CD8-positive, alpha-beta memory T cell (primary cell): ENCODE results near the gene ARHGAP26. TPM values are rescaled to one million over a fixed set of nuclear protein-coding genes. Genes with fewer than 3 reads are reported as not detected.

ENCODE experiments used
- CTCF ChIA-PET: fragments of 350-600 bp; sonication (Branson Sonifier 250); formaldehyde crosslinking; loops from one replicate; lab custom pipeline; 2021; ENCODE audit warnings: antibody characterized with exemption; lab: Charles Lee
- POLR2A ChIA-PET: fragments of 350-600 bp; sonication (Branson Sonifier 250); formaldehyde crosslinking; loops from one replicate; lab custom pipeline; 2021; ENCODE audit warnings: antibody characterized with exemption; lab: Charles Lee
- DNase-seq, 5 donors: peaks; one replicate each; pipeline versions ENCODE4 v3.0.0 to v3.0.0-alpha.2; 2020 to 2022; ENCODE audit warnings: mixed read lengths in 1 of 5
- H3K27ac ChIP-seq: one replicate; pipeline ENCODE4 v1.7.0; 2013; ENCODE audit warnings: low read depth, mild to moderate bottlenecking, low read length, moderate library complexity
- H3K27me3 ChIP-seq: 2 replicates; pipeline ENCODE4 v1.7.0; 2013; ENCODE audit warnings: low read length, mild to moderate bottlenecking; ENCODE audit not compliant: insufficient read depth, poor library complexity, severe bottlenecking
- H3K36me3 ChIP-seq: 2 replicates; pipeline ENCODE4 v1.7.0; 2013; ENCODE audit warnings: mild to moderate bottlenecking, low read length, moderate library complexity; ENCODE audit not compliant: insufficient read depth
- H3K4me1 ChIP-seq: 2 replicates; pipeline ENCODE4 v1.7.0; 2013; ENCODE audit warnings: mild to moderate bottlenecking, low read length, moderate library complexity; ENCODE audit not compliant: insufficient read depth
- H3K4me3 ChIP-seq: 2 replicates; pipeline ENCODE4 v1.7.0; 2013; ENCODE audit warnings: mild to moderate bottlenecking, low read length
- H3K9me3 ChIP-seq: 2 replicates; pipeline ENCODE4 v1.7.0; 2013; ENCODE audit warnings: mild to moderate bottlenecking, low read length
- H3K27ac Mint-ChIP-seq, 8 donors: one replicate each; pipeline ENCODE4 v1.8.0; 2020 to 2021; ENCODE audit warnings: mixed read lengths in 8 of 8, mild to moderate bottlenecking in 6 of 8, inconsistent platforms in 3 of 8, moderate library complexity in 3 of 8
- H3K27me3 Mint-ChIP-seq, 2 donors: one replicate each; pipeline ENCODE4 v1.8.0; 2020 to 2021; ENCODE audit warnings: mixed read lengths in 2 of 2, mild to moderate bottlenecking in 1 of 2, moderate library complexity in 1 of 2
- H3K36me3 Mint-ChIP-seq, 3 donors: one replicate each; pipeline ENCODE4 v1.8.0; 2020 to 2021; ENCODE audit warnings: mixed read lengths in 3 of 3, inconsistent platforms in 1 of 3, mild to moderate bottlenecking in 1 of 3
- H3K4me1 Mint-ChIP-seq, 3 donors: one replicate each; pipeline ENCODE4 v1.8.0; 2020 to 2021; ENCODE audit warnings: mixed read lengths in 3 of 3, inconsistent platforms in 1 of 3, mild to moderate bottlenecking in 1 of 3
- H3K4me3 Mint-ChIP-seq, 7 donors: one replicate each; pipeline ENCODE4 v1.8.0; 2020 to 2021; ENCODE audit warnings: mixed read lengths in 7 of 7, mild to moderate bottlenecking in 6 of 7, moderate library complexity in 4 of 7, inconsistent platforms in 2 of 7
- H3K9me3 Mint-ChIP-seq, 5 donors: one replicate each; pipeline ENCODE4 v1.8.0; 2020 to 2022; ENCODE audit warnings: mixed read lengths in 5 of 5, mild to moderate bottlenecking in 3 of 5, moderate library complexity in 2 of 5, inconsistent platforms in 1 of 5
- polyA plus RNA-seq: library from polyadenylated mRNA; unstranded; fragments of 300-500 nt; fragmentation: Illumina TruSeq; gene quantifications from one replicate; pipeline ENCODE4 v1.2.3, GENCODE V29; 2021
- total RNA-seq, 2 experiments: library from RNA; stranded (reverse); gene quantifications; one replicate each; pipeline ENCODE4 v1.2.3, GENCODE V29; 2021

ARHGAP26 gene
- total and polyA plus RNA-seq, 3 experiments from 2014 or later, result 16.7 to 37.1 (median 19.7) TPM

DNA sequence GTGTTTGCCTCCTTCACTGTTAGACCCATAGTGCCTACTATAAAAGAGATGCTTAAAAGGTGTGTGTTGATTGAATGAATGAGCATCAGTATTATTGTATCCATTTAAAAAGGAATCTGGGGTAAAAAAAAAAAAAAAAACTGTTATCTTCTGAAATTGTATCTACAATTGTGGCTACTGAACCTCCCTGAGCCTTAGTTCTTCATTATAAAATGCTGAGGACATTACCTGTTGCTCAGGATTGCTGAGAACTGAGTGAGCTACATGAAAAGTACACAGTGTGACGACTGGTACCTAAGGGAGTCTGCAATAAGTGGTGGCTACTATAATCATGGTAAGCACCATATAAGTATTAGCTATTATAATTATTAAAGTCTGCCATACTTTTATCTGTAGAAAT is 362.6 kb downstream of the ARHGAP26 start:
- CTCF ChIA-PET, result no interaction called here
- Mint-ChIP-seq H3K36me3 (peaks cover 9 to 50% (median 11%) of the 10 kb centered on the region in 3 donors), H3K27me3 (no peaks in the 10 kb centered on the region), H3K27ac (peak overlapping the region in 1 of 8 donors; percentile 64), H3K4me1 (peaks cover 2 to 9% (median 7%) of the 10 kb centered on the region in 3 donors), H3K4me3 (no peak overlapping the region), H3K9me3 (no peaks in the 10 kb centered on the region)
- POLR2A ChIA-PET, result no interaction called here
- no peaks in the 10 kb centered on the region for H3K27me3 ChIP-seq
- no peaks in the 10 kb centered on the region for H3K4me1 ChIP-seq
- H3K36me3 ChIP-seq, result no peaks in the 10 kb centered on the region
- DNase-seq, result no peak
- no peaks in the 10 kb centered on the region for H3K9me3 ChIP-seq
- H3K27ac ChIP-seq, result no peak overlapping the region
- H3K4me3 ChIP-seq, result no peak overlapping the region

DNA sequence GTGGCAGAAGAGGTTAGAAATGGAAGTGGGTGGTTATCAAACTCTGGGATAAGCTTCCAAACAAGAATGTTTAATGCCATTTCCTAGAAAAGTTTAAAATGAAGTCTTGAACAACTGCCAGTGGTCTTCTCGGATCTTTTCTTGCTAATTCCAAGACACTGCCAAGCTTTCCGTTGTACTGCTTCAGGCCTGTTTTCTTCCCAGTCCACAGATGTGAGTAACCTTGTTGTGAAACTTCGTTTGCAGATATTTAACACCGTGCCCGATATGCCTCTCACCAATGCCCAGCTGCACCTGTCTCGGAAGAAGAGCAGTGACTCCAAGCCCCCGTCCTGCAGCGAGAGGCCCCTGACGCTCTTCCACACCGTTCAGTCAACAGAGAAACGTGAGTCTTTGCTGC is 363.5 kb downstream of the ARHGAP26 start:
- ChIA-PET CTCF (no interaction called here), POLR2A (no interaction called here)
- Histone ChIP-seq H3K36me3 (no peaks in the 10 kb centered on the region), H3K4me3 (no peak overlapping the region), H3K9me3 (no peaks in the 10 kb centered on the region), H3K27ac (no peak overlapping the region), H3K4me1 (no peaks in the 10 kb centered on the region), H3K27me3 (no peaks in the 10 kb centered on the region)
- H3K27ac Mint-ChIP-seq, result no peak overlapping the region
- no peak overlapping the region for H3K4me3 Mint-ChIP-seq
- H3K27me3 Mint-ChIP-seq, result no peaks in the 10 kb centered on the region
- no peak for DNase-seq
- H3K9me3 Mint-ChIP-seq, result no peaks in the 10 kb centered on the region
- peaks cover 2 to 8% (median 4%) of the 10 kb centered on the region in 3 donors for H3K4me1 Mint-ChIP-seq
- peaks cover 9 to 58% (median 15%) of the 10 kb centered on the region in 3 donors for H3K36me3 Mint-ChIP-seq

DNA sequence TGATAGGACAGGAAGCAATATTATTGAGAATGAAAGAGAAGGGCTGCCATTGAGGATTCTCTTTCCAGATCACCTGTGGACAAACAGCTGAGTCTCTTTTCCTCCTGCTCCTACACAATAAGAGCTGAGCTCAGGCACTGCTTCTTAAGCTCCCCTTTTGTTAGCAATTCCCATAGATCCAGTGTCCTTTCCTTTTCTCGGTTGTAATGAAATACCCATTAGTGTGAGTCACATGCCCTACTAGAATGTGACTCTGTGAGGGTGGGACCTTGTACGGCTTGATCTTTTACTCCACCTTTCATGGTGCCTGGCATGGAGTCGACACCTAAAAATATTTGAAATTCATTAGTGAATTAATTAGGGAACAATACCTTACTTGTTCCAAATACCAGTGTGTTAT is 364.1 kb downstream of the ARHGAP26 start:
- no peak for DNase-seq
- Mint-ChIP-seq H3K4me1 (peaks cover 2 to 8% (median 4%) of the 10 kb centered on the region in 3 donors), H3K4me3 (no peak overlapping the region), H3K27me3 (no peaks in the 10 kb centered on the region), H3K27ac (no peak overlapping the region), H3K36me3 (peaks cover 9 to 61% (median 15%) of the 10 kb centered on the region in 3 donors), H3K9me3 (no peaks in the 10 kb centered on the region)
- Histone ChIP-seq H3K27ac (no peak overlapping the region), H3K9me3 (no peaks in the 10 kb centered on the region), H3K27me3 (no peaks in the 10 kb centered on the region), H3K36me3 (no peaks in the 10 kb centered on the region), H3K4me3 (no peak overlapping the region), H3K4me1 (no peaks in the 10 kb centered on the region)
- ChIA-PET POLR2A (no interaction called here), CTCF (no interaction called here)

DNA sequence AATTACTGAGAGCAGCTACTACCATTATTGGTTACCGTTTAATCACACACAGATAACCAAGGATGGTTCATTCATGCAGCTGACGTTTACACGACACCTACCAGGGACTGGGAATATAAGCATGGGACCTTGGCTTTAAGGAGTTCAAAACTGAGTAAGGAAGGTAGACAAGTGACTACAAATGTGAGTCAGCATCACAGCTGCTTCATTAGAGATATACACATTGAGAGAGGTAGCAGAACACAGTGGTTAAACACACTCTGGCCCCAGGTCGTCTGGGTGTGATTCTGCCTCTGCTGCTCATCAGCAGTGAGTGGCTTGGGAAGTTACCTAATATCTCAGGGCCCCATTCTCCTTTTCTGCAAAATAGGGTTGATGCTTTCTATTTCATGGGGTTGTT is 364.7 kb downstream of the ARHGAP26 start:
- POLR2A ChIA-PET, result no interaction called here
- no peaks in the 10 kb centered on the region for H3K27me3 ChIP-seq
- CTCF ChIA-PET, result no interaction called here
- no peaks in the 10 kb centered on the region for H3K36me3 ChIP-seq
- H3K4me1 ChIP-seq, result no peaks in the 10 kb centered on the region
- no peaks in the 10 kb centered on the region for H3K9me3 Mint-ChIP-seq
- H3K4me3 Mint-ChIP-seq, result no peak overlapping the region
- no peak overlapping the region for H3K27ac ChIP-seq
- peaks cover 2 to 8% (median 2%) of the 10 kb centered on the region in 3 donors for H3K4me1 Mint-ChIP-seq
- peak overlapping the region in 3 of 8 donors; percentile 41 to 67 (median 41) for H3K27ac Mint-ChIP-seq
- peaks cover 13 to 64% (median 15%) of the 10 kb centered on the region in 3 donors for H3K36me3 Mint-ChIP-seq
- no peak overlapping the region for H3K4me3 ChIP-seq
- H3K9me3 ChIP-seq, result no peaks in the 10 kb centered on the region
- H3K27me3 Mint-ChIP-seq, result no peaks in the 10 kb centered on the region
- no peak for DNase-seq

DNA sequence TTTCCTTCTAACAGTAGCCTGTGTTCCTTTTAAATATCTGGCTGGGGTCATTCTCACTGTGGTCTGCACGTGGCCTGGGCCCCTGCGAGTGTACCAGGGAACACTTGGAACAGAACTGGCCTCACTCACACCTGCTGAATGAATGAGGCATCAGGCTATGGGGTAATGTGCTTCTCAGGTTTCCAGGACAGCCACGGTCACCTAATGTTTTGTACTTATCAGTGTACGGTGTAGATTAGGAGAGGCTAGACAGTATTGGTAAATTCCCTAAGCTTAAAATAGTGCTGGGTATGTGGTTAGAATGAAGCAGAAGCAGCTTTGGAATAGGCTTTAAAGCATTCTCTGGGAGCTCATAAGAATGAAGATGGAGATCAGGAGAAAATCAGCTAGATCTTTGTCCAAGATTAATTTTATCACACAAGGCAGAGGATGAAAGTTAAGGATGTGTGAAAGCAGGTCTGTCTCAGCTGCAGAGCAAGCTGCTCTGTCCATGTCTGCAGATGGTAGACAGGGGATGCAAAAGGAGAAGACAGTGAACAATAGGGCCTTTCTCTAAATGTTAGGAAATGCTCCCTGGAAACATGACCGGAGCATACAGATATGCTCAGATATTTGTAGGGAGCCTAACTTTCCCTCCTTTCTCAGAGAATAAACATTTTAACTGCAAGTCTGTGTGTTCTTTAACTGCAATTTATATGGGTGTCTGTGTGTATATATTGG is 365.8 kb downstream of the ARHGAP26 start:
- Mint-ChIP-seq H3K9me3 (no peaks in the 10 kb centered on the region), H3K36me3 (peaks cover 13 to 68% (median 15%) of the 10 kb centered on the region in 3 donors), H3K4me3 (no peak overlapping the region), H3K4me1 (peaks cover 0 to 7% (median 2%) of the 10 kb centered on the region in 3 donors), H3K27ac (peak overlapping the region in 4 of 8 donors; percentile 3 to 42 (median 32)), H3K27me3 (no peaks in the 10 kb centered on the region)
- no peak overlapping the region for H3K27ac ChIP-seq
- no peaks in the 10 kb centered on the region for H3K27me3 ChIP-seq
- ChIA-PET CTCF (no interaction called here), POLR2A (no interaction called here)
- H3K4me3 ChIP-seq, result no peak overlapping the region
- H3K4me1 ChIP-seq, result no peaks in the 10 kb centered on the region
- no peaks in the 10 kb centered on the region for H3K9me3 ChIP-seq
- H3K36me3 ChIP-seq, result no peaks in the 10 kb centered on the region
- DNase-seq, result no peak

DNA sequence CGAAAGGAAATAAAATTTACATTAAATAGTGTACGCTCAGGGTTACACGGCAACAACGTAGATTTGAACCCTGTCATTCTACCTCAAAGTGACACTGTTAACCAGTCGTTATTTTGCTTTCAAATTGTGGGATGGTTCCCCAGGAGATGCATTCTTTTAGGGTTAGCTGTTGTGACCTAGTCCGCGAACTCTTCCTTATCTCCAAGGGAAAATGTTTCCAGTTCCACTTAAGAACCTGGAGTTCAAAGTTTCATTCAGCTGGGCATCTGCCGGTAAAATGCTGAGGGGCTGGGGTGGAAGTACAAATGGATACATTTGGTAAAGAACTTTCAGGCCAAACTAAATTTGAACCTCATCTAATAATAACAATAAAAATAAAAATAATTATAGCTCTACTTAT is 368.7 kb downstream of the ARHGAP26 start:
- no peaks in the 10 kb centered on the region for H3K27me3 ChIP-seq
- CTCF ChIA-PET, result no interaction called here

DNA sequence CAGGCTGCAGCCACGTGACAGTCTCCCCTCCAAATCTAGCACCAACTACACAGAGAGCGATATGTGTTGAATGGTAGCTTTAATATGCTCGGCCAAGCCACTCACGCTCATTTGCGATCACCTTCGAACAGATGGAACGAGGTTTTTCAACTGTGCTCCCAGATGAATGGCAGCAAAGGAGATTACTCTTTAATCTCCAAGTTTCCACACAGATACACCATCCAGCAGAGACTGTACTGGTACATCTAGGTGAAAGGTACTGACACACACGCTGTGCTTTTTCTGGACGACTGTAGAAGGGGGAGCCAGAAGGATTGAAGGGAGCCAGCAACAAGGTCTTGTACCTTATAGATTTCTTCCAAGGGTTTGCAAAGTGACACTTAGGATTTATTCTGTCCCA is 369.4 kb downstream of the ARHGAP26 start:
- Mint-ChIP-seq H3K27me3 (no peaks in the 10 kb centered on the region), H3K9me3 (no peaks in the 10 kb centered on the region), H3K36me3 (peaks cover 6 to 61% (median 15%) of the 10 kb centered on the region in 3 donors), H3K27ac (no peak overlapping the region), H3K4me3 (no peak overlapping the region), H3K4me1 (peaks cover 0 to 7% (median 0%) of the 10 kb centered on the region in 3 donors)
- H3K4me1 ChIP-seq, result no peaks in the 10 kb centered on the region
- ChIA-PET POLR2A (no interaction called here), CTCF (no interaction called here)
- H3K9me3 ChIP-seq, result no peaks in the 10 kb centered on the region
- H3K36me3 ChIP-seq, result no peaks in the 10 kb centered on the region
- no peak overlapping the region for H3K4me3 ChIP-seq
- no peak overlapping the region for H3K27ac ChIP-seq
- no peak for DNase-seq
- no peaks in the 10 kb centered on the region for H3K27me3 ChIP-seq

More for the DNA sequence above, 368.7 kb downstream of the ARHGAP26 start:
- POLR2A ChIA-PET, result no interaction called here
- Mint-ChIP-seq H3K27ac (no peak overlapping the region), H3K4me1 (peaks cover 0 to 6% (median 0%) of the 10 kb centered on the region in 3 donors), H3K27me3 (no peaks in the 10 kb centered on the region), H3K4me3 (no peak overlapping the region), H3K9me3 (no peaks in the 10 kb centered on the region), H3K36me3 (peaks cover 12 to 69% (median 15%) of the 10 kb centered on the region in 3 donors)
- H3K4me1 ChIP-seq, result no peaks in the 10 kb centered on the region
- H3K4me3 ChIP-seq, result no peak overlapping the region
- no peak for DNase-seq
- H3K36me3 ChIP-seq, result no peaks in the 10 kb centered on the region
- H3K27ac ChIP-seq, result no peak overlapping the region
- H3K9me3 ChIP-seq, result no peaks in the 10 kb centered on the region

DNA sequence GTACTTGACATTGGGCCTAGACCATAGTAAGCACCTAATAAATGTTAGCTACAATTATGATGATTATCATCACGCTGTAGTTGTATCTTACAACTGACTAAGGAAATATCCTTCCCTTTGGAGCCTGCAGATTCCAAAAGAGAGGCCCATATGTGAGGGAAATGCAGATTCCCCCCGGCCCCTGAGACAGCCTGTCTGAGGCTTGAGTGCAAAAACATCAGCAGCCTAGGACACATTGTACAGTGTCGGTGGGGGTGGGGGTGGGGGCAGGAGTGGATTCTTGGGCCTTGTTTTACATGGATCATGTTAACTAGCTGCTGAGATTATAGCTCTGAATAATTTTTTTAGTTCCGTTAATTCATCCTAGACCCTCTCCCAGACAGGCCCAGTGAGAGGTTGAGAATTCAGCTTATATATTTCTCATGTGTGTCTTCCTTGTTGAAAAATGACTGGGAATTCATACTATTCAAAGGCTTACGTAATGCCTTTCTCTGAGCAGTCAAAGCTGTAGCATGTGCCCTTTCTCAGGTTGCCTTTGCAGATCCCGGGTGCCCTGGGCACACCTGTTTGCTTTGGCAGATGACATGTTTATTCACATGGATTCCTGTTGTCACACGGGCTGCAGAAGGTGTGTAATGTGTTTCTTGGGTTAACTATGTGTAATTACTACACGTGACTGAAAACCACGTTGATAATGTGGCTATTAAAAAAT is 370.5 kb downstream of the ARHGAP26 start:
- POLR2A ChIA-PET, result no interaction called here
- Mint-ChIP-seq H3K4me3 (no peak overlapping the region), H3K9me3 (no peaks in the 10 kb centered on the region), H3K27ac (peak overlapping the region in 2 of 8 donors; percentile 8 to 18), H3K36me3 (peaks cover 5 to 55% (median 11%) of the 10 kb centered on the region in 3 donors), H3K4me1 (peaks cover 0 to 11% (median 5%) of the 10 kb centered on the region in 3 donors), H3K27me3 (no peaks in the 10 kb centered on the region)
- Histone ChIP-seq H3K9me3 (no peaks in the 10 kb centered on the region), H3K4me1 (no peaks in the 10 kb centered on the region), H3K36me3 (no peaks in the 10 kb centered on the region), H3K27ac (no peak overlapping the region), H3K4me3 (no peak overlapping the region), H3K27me3 (no peaks in the 10 kb centered on the region)
- CTCF ChIA-PET, result no interaction called here
- no peak for DNase-seq
